Endothelial cell (in vitro differentiated cells): Measurements from ENCODE around the gene SND1. TPM values are rescaled to one million over a fixed set of nuclear protein-coding genes. Genes with fewer than 3 reads are reported as not detected.
"Not testable (repeated sequence)": the region's sequence is repeated elsewhere in the genome, so short reads cannot be mapped to it uniquely, and the experiment has no call there.

Experiments used
- DNase-seq: peaks from one replicate; pipeline ENCODE4 v3.0.0; 2021; ENCODE audit warnings: low spot score
- H3K27ac Mint-ChIP-seq: one replicate; pipeline ENCODE4 v1.8.0; 2021; ENCODE audit warnings: mixed read lengths, inconsistent platforms; ENCODE audit not compliant: unreplicated experiment
- H3K27me3 Mint-ChIP-seq: one replicate; pipeline ENCODE4 v1.8.0; 2021; ENCODE audit warnings: mild to moderate bottlenecking, moderate library complexity, mixed read lengths, inconsistent platforms; ENCODE audit not compliant: unreplicated experiment
- H3K36me3 Mint-ChIP-seq: one replicate; pipeline ENCODE4 v1.8.0; 2021; ENCODE audit warnings: mild to moderate bottlenecking, low read depth, mixed read lengths, inconsistent platforms; ENCODE audit not compliant: unreplicated experiment
- H3K4me1 Mint-ChIP-seq: one replicate; pipeline ENCODE4 v1.8.0; 2021; ENCODE audit warnings: mild to moderate bottlenecking, mixed read lengths, inconsistent platforms; ENCODE audit not compliant: unreplicated experiment
- H3K4me3 Mint-ChIP-seq: one replicate; pipeline ENCODE4 v1.8.0; 2021; ENCODE audit warnings: mild to moderate bottlenecking, mixed read lengths, inconsistent platforms; ENCODE audit not compliant: unreplicated experiment
- H3K9me3 Mint-ChIP-seq: one replicate; pipeline ENCODE4 v1.8.0; 2021; ENCODE audit warnings: mixed read lengths, inconsistent platforms; ENCODE audit not compliant: unreplicated experiment
- total RNA-seq: library from RNA; stranded (reverse); fragmentation: NEBNext Ultra II Directional; extraction: Animal tissue kit (Norgen Biotek cat#: 25700); gene quantifications from one replicate; pipeline ENCODE4 v1.2.1, GENCODE V29; 2021; ENCODE audit not compliant: unreplicated experiment
- TF ChIP-seq, protein P1 (sequence below): fragments of 200-600 bp; sonication (generic); IDR thresholded peaks from one replicate; pipeline ENCODE4 v1.5.0; 2021; ENCODE audit warnings: antibody characterized with exemption; ENCODE audit not compliant: unreplicated experiment

Gene SND1
- total RNA-seq, 1 donor from 2014 or later, result 375 TPM

DNA sequence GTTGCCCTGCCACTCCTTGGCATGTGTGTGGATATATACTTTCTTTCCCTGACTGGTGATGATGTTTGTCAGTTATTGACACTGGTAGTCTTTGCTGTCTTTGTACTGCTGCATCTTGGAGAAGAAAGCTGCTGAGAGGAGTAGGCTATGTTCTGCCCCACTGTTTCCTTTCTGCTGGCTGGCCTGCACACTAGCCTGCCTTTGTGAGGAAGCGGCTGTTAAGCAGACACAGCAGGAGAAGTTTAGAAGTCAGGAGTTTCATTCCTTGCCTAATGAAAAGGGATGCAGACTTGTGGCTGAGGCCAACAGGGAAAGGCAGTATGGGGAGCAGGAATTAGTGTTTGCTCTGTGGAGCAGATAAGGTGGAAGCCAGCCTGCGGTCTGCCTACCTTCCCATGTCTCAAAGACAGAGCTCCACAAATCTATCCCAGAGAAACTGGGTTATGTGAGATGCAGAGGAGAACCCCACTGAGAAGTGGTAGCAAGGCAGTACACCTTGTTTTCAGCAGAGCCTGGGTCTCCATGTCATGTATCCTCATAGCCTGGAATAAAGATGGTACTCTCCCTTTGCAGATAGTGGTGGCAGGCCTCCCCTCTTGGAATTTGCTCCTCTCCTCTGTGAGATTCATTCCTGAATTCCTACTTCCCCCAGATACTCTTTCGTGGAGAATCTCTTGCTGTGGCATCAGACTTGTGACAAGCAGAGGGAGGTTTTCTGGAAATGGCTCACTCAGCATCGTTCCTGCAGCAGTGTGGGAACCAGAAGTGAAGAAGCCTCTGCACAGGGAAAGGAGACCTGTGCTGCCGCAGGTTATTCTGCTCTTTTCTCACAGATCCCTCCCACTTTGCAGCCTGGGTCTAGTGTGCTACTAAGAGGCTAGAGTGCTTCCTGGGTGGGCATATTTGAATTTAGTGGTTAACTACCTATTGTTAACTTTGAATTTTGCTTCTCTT is 249.0 kb downstream of the SND1 start:
- Mint-ChIP-seq H3K4me1 (peaks cover 58% of the 10 kb centered on the region), H3K9me3 (no peaks in the 10 kb centered on the region)
- DNase-seq, result peak; percentile 17

DNA sequence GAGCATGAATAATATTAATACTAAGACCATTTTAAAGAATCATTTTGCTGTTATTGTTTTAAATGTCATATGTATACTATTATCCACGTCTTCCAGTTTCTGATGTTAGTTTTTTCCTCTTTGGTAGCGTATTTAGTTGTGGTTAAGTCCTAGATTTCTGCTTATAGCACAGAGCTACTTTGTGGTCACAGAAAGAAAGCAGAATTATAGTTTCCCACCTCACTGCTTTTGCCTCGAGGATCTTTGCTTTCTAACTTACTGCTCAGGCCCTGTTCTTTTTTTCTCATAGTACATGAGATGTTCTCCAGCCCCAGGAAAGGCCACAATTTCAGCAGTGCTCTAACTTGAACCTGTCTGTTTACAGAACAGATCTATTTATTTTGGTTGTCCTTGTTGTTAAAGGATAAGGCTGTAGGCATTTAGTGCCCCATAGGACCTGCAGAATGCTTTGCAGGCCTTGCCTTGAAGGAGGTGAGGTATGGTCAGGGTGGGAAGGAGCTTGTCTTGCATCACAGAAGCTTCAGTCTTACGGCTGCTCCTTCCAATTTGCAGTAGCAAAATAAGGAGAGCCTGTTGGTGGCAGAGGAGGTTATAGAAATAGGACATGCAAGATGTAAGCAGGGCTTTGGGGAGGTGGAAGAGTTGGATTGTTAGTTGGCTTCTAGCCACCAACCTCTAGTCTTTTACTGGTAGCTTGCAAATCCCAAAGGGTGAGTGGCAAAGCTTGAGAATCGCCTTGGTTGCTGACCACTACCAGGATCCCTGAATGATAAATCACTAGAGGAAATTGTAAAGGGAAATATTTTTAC is 250.1 kb downstream of the SND1 start:
- H3K9me3 Mint-ChIP-seq, result no peaks in the 10 kb centered on the region

More for the DNA sequence above, 249.0 kb downstream of the SND1 start:
- peaks cover 4% of the 10 kb centered on the region for H3K36me3 Mint-ChIP-seq
- H3K27me3 Mint-ChIP-seq, result peaks cover 3% of the 10 kb centered on the region
- H3K27ac Mint-ChIP-seq, result peak overlapping the region; percentile 39
- H3K4me3 Mint-ChIP-seq, result no peak overlapping the region
- TF ChIP-seq, protein P1, sequence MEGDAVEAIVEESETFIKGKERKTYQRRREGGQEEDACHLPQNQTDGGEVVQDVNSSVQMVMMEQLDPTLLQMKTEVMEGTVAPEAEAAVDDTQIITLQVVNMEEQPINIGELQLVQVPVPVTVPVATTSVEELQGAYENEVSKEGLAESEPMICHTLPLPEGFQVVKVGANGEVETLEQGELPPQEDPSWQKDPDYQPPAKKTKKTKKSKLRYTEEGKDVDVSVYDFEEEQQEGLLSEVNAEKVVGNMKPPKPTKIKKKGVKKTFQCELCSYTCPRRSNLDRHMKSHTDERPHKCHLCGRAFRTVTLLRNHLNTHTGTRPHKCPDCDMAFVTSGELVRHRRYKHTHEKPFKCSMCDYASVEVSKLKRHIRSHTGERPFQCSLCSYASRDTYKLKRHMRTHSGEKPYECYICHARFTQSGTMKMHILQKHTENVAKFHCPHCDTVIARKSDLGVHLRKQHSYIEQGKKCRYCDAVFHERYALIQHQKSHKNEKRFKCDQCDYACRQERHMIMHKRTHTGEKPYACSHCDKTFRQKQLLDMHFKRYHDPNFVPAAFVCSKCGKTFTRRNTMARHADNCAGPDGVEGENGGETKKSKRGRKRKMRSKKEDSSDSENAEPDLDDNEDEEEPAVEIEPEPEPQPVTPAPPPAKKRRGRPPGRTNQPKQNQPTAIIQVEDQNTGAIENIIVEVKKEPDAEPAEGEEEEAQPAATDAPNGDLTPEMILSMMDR, result no peak

DNA sequence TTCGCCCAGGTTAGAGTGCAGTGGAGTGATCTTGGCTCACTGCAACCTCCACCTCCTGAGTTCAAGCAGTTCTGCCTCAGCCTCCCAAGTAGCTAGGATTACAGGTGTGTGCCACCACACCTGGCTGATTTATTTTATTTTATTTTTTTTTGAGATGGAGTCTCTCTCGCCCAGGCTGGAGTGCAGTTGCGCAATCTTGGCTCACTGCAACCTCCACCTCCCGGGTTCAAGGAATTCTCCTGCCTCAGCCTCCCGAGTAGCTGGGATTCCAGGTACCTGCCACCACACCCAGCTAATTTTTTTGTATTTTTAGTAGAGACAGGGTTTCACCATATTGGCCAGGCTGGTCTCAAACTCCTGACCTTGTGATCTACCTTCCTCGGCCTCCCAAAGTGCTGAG is 250.8 kb downstream of the SND1 start:
- H3K9me3 Mint-ChIP-seq, H3K36me3 Mint-ChIP-seq, H3K4me3 Mint-ChIP-seq, H3K27ac Mint-ChIP-seq, DNase-seq, H3K27me3 Mint-ChIP-seq: not testable (repeated sequence)
- peaks cover 69% of the 10 kb centered on the region for H3K4me1 Mint-ChIP-seq

More for the DNA sequence above, 250.1 kb downstream of the SND1 start:
- Mint-ChIP-seq H3K27me3 (peaks cover 3% of the 10 kb centered on the region), H3K4me3 (no peak overlapping the region), H3K27ac (no peak overlapping the region), H3K4me1 (peaks cover 64% of the 10 kb centered on the region), H3K36me3 (peaks cover 4% of the 10 kb centered on the region)
- TF ChIP-seq, protein P1, result no peak
- DNase-seq, result no peak

DNA sequence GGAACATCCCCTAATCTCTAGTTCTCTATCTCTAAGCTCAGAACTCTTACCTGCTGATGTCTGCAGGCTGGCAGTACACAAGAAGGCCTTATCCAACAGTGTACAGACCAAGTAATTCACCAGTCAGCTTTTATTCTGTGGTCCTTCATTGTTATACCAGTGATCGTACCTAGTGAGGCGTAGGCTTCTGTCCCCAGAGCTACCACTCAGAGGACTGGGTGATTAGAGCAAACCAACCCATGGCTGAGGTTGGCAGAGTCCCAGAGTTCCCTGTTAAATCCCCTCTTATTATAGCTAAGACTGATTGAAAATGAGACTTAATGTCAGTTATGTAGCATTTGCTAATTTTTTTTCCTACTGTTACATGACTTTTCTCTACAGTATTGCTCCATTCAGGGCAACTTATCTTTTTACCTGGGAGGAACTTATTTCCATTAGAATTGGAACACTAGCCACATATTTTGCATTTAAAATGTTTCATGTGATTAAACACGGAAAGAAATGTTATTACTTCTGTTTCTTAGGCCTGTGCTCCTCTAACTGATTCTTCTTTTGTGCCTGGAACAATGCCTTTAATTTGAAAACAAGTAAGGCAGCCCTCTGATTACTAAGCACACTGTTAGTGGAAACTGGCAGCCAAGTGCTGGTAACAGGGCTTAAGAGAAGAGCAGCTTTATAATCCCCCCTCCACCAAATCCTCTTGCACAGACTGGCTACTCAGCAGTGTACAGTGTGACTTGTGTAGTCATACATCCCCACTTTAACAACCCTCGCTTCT is 252.1 kb downstream of the SND1 start:
- DNase-seq, result no peak
- Mint-ChIP-seq H3K4me1 (peaks cover 74% of the 10 kb centered on the region), H3K27me3 (peaks cover 3% of the 10 kb centered on the region), H3K36me3 (peaks cover 9% of the 10 kb centered on the region), H3K9me3 (no peaks in the 10 kb centered on the region), H3K4me3 (peak overlapping the region; percentile 7), H3K27ac (peak overlapping the region; percentile 40)
- TF ChIP-seq, protein P1, result no peak

DNA sequence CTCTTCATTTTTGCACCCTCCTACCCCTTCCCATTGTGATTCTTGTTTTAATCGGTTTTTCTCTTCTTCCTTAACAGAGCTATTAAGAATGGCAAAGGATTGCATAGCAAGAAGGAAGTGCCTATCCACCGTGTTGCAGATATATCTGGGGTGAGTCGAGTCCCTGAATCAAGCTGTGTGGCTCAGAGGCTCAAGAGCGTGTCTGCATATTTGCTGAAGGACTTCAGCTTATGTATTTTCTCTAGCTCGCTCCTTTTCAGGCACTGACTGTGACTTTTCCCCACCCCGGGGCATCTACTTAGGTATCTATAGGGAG is 252.6 kb downstream of the SND1 start:
- Mint-ChIP-seq H3K4me1 (peaks cover 70% of the 10 kb centered on the region), H3K27me3 (peaks cover 3% of the 10 kb centered on the region), H3K27ac (peak overlapping the region; percentile 40), H3K9me3 (no peaks in the 10 kb centered on the region), H3K36me3 (peaks cover 9% of the 10 kb centered on the region), H3K4me3 (peak overlapping the region; percentile 7)
- TF ChIP-seq, protein P1, result no peak
- DNase-seq, result no peak
